HG02571 (cell line): ENCODE measurements around the gene HORMAD1.
"Not testable (repeated sequence)": the region's sequence is repeated elsewhere in the genome, so short reads cannot be mapped to it uniquely, and the experiment has no call there.

Experiments used
- ATAC-seq: cut with Tn5 transposase; IDR thresholded peaks from one replicate; pipeline ENCODE4 v1.9.1; 2021; ENCODE audit warnings: mild to moderate bottlenecking, moderate library complexity; ENCODE audit not compliant: unreplicated experiment

The HORMAD1 gene

DNA sequence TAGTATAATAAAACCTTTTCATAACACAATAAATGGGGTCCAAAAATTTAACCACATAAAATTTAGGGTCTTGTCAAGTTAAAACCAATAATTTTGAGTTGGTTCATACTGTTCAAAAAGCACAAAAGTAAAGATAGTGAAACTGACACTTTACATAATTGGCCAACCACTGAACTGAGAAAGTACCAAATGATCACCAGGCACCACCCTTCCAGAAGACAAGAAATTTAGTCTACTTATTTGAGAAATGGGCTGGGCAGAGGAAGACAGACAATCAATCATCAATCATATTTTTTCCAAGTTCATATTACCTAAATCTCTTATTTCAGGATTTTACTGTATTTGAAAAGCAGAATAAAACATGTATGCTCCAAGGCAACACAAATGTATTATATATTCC lies 17.3 kb downstream of the HORMAD1 start:
- no peak for ATAC-seq

- peak; percentile 98 for ATAC-seq
Observed at GRCh38 chr1:150696995-150697927, 23.4 kb downstream of the HORMAD1 start, which contains the start of gene GOLPH3L. Gene GOLPH3L (minus strand): TSS chr1:150697154. CDS start chr1:150694838, 2,316 bp downstream.

DNA sequence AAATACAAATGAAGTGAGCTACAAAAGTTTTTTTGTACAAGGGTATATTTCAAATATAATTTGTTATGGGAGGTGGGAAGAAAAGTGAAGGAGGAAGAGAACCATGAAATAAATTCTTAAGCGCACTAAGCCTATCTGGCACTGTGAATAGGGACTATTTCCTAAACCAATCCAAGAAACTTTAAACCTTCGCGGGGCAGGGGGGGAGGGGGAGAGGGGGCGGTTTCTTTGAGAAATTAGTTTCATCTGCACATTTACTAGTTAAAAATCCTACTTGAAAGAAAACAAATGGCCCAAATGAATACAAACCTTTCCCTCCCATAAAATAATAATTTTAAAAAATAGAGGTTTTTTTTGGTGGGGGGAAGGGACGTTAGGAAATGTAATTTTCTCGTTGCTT lies 24.1 kb downstream of the HORMAD1 start:
- ATAC-seq, result no peak

DNA sequence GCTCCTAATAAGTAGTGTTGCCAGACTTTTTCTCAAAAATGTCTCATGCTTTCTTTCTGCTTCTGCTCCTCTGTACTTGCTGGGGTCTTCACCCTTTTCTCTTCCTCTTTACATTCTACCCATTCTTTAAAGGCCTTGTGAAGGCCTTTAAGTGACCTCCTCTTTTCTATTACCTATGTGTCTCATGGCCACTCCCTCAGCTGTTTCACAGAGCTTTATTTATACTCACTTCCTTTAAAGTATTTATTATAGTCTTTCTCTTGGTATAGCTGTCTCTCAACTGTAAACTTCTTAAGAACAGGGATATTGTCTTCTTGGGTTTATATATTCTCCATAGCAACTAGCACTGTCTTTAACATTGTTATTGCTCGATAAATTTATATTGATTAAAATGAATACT lies 24.5 kb downstream of the HORMAD1 start:
- no peak for ATAC-seq

- ATAC-seq, result no peak
Observed at GRCh38 chr1:150695561-150695960, 25.1 kb downstream of the HORMAD1 start.

- ATAC-seq, result no peak
Observed at GRCh38 chr1:150692720-150693119, 28.0 kb downstream of the HORMAD1 start.

DNA sequence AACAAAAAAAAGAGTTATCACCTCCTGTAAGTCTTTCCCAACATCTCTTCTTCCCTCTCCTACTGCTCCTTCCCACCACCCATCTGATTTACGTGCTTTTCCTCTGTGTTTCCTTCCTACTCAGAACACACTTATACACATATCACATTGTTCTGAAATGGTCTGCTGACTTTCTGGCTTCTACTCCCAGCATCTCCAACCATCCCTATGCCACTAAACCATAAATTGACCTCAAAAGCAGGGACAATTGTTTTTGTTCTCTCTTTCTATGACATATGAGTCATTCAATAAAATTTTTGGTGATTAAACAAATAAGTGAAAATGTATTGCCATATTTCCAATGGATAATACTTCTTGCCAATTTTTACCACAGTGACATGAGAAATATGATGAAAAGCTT lies 31.9 kb downstream of the HORMAD1 start:
- no peak for ATAC-seq

DNA sequence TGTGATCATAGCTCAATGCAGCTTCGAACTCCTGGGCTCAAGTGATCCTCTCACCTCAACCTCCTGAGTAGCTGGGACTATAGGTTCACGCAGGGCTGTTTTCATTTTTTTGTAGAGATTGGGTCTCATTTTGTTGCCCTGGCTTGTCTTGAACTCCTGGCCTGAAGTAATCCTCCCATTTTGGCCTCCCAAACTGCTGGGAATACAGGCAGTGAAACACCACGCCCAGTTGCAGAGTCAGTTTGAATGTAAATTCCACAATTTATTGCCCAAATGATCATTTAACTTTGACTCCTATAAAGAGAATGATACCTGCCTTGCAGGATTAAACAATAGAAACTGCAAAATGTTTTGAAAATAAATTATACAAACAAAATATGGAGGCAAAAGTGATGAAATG lies 34.4 kb downstream of the HORMAD1 start:
- no peak for ATAC-seq

GRCh38 chr1:150683914-150684313 lies 36.8 kb downstream of the HORMAD1 start:
- ATAC-seq, result no peak

GRCh38 chr1:150678988-150679387 lies 41.7 kb downstream of the HORMAD1 start:
- no peak for ATAC-seq

DNA sequence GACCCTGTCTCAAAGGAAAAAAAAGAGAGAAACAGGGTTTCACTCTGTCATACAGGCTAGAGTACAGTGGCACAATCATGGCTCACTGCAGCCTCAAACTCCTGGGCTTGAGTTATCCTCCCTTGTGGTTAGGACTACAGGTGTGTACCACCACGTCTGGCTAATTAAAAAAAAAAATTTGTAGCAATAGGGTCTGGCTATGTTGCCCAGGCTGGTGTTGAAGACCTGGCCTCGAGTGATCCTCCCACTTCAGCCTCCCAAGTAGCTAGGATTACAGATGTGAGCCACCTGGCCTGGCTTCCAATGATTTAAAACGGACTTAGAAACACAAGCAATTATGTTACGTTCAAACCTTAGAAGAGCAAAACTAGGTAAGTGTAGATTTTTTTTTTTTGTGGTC lies 45.8 kb downstream of the HORMAD1 start:
- ATAC-seq, result no peak

DNA sequence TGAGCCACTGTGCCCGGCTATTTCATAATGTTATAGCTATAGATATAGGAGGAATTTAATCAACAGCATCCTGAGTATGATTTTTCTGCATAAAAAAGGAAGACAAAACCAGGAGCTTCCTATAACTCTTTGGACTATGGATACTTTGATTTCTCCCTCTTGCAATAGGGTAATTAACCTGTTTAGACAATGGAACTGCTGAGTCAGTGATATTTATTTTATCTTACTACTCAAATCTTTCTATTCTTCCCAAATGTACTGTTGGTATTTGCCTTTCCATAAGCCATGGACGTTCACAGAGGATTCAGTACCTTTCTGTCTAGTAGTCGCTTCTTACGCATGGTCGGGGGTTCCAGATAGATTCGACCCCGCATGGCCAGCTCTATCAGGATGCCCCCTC lies 57.4 kb downstream of the HORMAD1 start:
- ATAC-seq, result no peak

- ATAC-seq, result no peak
Observed at GRCh38 chr1:150662811-150663210, 57.9 kb downstream of the HORMAD1 start.

DNA sequence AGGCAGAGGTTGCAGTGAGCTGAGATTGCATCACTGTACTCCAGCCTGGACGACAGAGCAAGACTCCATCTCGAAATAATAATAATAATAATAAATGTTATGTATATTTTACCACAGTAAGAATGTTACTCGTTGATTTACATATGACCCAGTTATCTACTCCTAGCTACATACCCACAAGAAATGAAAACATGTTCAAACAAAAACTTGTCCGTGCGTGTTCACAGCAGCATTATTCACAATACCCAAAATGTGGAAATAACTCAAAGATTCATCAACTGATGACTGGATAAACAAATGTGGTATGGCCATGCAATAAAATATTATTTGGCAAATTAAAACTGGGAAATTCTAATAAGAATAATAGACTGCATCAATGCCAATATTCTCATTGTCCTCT lies 59.5 kb downstream of the HORMAD1 start:
- ATAC-seq, result no peak

GRCh38 chr1:150660584-150660983 lies 60.1 kb downstream of the HORMAD1 start:
- no peak for ATAC-seq

DNA sequence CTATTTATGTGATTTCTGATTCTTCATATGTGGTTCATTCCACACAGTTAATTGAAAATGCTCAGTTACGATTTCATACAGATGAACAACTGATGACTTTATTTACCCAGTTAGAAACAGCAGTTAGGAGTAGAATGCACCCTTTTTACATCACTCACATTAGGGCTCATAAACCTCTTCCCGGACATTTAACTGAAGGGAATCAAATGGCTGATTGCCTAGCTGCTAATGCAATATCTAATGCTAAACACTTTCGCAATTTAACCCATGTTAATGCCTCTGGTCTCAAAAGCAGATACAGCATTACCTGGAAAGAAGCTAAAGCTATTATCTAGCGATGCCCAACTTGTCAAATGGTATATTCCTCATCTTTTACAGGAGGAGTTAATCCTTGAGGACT lies 63.6 kb downstream of the HORMAD1 start:
- ATAC-seq, result not testable (repeated sequence)

GRCh38 chr1:150654635-150655034 lies 66.1 kb downstream of the HORMAD1 start:
- ATAC-seq, result not testable (repeated sequence)

DNA sequence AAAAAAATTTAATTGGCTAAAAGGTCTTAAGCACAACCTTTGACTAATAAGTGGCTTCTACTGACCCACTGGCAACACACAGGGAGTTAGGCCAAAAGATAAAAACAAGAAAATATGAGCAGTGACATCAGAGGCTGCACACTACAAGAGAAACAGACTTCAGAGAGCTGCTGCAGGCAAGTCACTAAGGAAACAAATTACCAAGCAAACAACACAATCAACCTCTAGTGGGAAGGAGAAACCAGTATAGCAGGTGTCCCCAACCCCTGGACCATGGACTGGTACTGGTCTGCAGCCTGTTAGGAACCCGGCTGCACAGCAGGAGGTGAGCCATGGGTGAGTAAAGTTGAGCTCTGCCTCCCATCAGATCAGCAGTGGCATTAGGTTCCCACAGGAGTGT lies 70.5 kb downstream of the HORMAD1 start:
- ATAC-seq, result no peak

GRCh38 chr1:150649441-150650075 lies 71.1 kb downstream of the HORMAD1 start:
- ATAC-seq, result no peak
